ENCODE results near the gene MAST2. TPM values are rescaled to one million over a fixed set of nuclear protein-coding genes. Genes with fewer than 3 reads are reported as not detected.

The MAST2 gene
- total RNA-seq, 1 experiment from 2014 or later, result 37.2 TPM

- TF ChIP-seq, protein P1, sequence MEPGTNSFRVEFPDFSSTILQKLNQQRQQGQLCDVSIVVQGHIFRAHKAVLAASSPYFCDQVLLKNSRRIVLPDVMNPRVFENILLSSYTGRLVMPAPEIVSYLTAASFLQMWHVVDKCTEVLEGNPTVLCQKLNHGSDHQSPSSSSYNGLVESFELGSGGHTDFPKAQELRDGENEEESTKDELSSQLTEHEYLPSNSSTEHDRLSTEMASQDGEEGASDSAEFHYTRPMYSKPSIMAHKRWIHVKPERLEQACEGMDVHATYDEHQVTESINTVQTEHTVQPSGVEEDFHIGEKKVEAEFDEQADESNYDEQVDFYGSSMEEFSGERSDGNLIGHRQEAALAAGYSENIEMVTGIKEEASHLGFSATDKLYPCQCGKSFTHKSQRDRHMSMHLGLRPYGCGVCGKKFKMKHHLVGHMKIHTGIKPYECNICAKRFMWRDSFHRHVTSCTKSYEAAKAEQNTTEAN (CRISPR knock-in tag; IDR thresholded peaks at IDR 0.05), result no peak
- no peak for TF ChIP-seq SMAD3 (CRISPR knock-in tag; IDR thresholded peaks at IDR 0.05; ENCODE audit: borderline replicate concordance)
- TF ChIP-seq, protein P2, sequence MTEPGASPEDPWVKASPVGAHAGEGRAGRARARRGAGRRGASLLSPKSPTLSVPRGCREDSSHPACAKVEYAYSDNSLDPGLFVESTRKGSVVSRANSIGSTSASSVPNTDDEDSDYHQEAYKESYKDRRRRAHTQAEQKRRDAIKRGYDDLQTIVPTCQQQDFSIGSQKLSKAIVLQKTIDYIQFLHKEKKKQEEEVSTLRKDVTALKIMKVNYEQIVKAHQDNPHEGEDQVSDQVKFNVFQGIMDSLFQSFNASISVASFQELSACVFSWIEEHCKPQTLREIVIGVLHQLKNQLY (CRISPR knock-in tag; IDR thresholded peaks at IDR 0.05), result no peak
- TF ChIP-seq, protein P3, sequence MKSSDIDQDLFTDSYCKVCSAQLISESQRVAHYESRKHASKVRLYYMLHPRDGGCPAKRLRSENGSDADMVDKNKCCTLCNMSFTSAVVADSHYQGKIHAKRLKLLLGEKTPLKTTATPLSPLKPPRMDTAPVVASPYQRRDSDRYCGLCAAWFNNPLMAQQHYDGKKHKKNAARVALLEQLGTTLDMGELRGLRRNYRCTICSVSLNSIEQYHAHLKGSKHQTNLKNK (CRISPR knock-in tag; IDR thresholded peaks at IDR 0.05), result no peak
- no peak for TF ChIP-seq HMGA2 (CRISPR knock-in tag; IDR thresholded peaks at IDR 0.05)
Measured at GRCh38 chr1:45877264-45877663, 73.9 kb downstream of the MAST2 start (continued).

DNA sequence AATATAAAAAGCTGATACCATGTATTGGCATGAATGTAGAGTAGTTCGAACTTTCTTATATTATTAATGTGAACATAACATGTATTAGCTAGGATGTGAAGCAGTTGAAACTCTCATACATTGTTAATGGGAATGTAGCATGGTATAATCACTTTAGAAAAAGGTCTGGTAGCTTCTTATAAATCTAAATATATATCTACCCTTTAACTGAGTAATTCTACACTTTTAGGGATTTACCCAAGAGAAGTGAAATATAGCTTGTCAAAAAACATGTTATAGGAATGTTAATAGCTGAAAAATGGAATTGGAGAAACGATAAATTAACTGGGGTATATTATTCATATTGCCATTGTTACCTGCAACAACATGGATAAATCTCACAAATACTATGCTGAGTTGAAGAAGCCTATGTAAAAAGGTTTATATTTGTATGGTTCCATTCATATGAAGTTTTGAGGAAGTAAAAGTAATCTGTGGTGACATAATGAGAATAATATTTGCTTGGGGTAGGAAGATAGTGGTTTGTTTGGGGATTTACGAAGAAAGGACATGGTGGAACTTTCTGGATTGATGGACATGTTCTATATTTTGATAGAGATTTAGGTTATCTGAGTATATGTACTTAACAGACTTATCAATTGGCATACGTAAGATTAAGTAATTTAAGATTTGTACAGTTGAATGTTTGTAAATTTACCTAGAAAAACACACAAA, 76.6 kb downstream of the MAST2 start:
- H3K4me1 Mint-ChIP-seq, result peaks cover 5% of the 10 kb centered on the region; the same call in 1 of the 2 replicates
- no peaks in the 10 kb centered on the region for H3K9me3 Mint-ChIP-seq
- TF ChIP-seq FOXJ3 (CRISPR knock-in tag; IDR thresholded peaks at IDR 0.05; ENCODE audit: borderline replicate concordance) (no peak), GTF2I (CRISPR knock-in tag; conservative IDR thresholded peaks at IDR 0.05) (no peak), PRRX2 (CRISPR knock-in tag; IDR thresholded peaks at IDR 0.05) (no peak)
- TF ChIP-seq, protein P4, sequence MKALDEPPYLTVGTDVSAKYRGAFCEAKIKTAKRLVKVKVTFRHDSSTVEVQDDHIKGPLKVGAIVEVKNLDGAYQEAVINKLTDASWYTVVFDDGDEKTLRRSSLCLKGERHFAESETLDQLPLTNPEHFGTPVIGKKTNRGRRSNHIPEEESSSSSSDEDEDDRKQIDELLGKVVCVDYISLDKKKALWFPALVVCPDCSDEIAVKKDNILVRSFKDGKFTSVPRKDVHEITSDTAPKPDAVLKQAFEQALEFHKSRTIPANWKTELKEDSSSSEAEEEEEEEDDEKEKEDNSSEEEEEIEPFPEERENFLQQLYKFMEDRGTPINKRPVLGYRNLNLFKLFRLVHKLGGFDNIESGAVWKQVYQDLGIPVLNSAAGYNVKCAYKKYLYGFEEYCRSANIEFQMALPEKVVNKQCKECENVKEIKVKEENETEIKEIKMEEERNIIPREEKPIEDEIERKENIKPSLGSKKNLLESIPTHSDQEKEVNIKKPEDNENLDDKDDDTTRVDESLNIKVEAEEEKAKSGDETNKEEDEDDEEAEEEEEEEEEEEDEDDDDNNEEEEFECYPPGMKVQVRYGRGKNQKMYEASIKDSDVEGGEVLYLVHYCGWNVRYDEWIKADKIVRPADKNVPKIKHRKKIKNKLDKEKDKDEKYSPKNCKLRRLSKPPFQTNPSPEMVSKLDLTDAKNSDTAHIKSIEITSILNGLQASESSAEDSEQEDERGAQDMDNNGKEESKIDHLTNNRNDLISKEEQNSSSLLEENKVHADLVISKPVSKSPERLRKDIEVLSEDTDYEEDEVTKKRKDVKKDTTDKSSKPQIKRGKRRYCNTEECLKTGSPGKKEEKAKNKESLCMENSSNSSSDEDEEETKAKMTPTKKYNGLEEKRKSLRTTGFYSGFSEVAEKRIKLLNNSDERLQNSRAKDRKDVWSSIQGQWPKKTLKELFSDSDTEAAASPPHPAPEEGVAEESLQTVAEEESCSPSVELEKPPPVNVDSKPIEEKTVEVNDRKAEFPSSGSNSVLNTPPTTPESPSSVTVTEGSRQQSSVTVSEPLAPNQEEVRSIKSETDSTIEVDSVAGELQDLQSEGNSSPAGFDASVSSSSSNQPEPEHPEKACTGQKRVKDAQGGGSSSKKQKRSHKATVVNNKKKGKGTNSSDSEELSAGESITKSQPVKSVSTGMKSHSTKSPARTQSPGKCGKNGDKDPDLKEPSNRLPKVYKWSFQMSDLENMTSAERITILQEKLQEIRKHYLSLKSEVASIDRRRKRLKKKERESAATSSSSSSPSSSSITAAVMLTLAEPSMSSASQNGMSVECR (CRISPR knock-in tag; IDR thresholded peaks at IDR 0.05; ENCODE audit: borderline replicate concordance), result no peak
- TF ChIP-seq, protein P5, sequence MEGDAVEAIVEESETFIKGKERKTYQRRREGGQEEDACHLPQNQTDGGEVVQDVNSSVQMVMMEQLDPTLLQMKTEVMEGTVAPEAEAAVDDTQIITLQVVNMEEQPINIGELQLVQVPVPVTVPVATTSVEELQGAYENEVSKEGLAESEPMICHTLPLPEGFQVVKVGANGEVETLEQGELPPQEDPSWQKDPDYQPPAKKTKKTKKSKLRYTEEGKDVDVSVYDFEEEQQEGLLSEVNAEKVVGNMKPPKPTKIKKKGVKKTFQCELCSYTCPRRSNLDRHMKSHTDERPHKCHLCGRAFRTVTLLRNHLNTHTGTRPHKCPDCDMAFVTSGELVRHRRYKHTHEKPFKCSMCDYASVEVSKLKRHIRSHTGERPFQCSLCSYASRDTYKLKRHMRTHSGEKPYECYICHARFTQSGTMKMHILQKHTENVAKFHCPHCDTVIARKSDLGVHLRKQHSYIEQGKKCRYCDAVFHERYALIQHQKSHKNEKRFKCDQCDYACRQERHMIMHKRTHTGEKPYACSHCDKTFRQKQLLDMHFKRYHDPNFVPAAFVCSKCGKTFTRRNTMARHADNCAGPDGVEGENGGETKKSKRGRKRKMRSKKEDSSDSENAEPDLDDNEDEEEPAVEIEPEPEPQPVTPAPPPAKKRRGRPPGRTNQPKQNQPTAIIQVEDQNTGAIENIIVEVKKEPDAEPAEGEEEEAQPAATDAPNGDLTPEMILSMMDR (IDR thresholded peaks at IDR 0.05), result no peak
- no peak overlapping the region for H3K4me3 Mint-ChIP-seq
- POLR2A ChIA-PET, result no interaction called here
- H3K27ac Mint-ChIP-seq, result peak overlapping the region; percentile 2; the same call in 1 of the 2 replicates
- DNase-seq (ENCODE audit: low spot score), result no peak
- no peak for ATAC-seq
- H3K36me3 Mint-ChIP-seq, result no peaks in the 10 kb centered on the region
- H3K27me3 Mint-ChIP-seq (ENCODE audit: low read depth), result no peaks in the 10 kb centered on the region
- CTCF ChIA-PET, result interaction anchor here (0.7 to 2.2 kb wide), 3 partner anchors 25 to 234 kb away, joined by 3 to 6 read pairs (median 4); partner anchors contain the start of gene GPBP1L1

DNA sequence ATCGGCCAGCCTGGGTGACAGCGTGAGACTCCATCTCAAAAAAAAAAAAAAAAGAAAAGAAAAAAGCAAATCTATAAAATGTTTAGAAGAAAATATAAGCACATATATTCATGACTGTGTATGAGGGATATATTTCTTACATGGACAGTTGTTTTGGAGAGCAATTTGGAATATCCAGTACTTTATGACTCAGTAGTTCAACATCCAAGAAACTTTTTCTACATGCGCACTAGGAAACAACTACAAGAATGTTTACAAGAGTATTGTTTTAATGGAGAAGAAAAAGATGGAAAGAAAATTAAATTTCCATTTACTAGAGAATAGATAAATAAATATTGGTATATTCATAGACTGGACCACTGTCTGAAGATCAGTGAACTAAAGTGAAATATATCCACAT, 77.5 kb downstream of the MAST2 start:
- no peaks in the 10 kb centered on the region for H3K9me3 Mint-ChIP-seq
- peaks cover 5% of the 10 kb centered on the region; the same call in 1 of the 2 replicates for H3K4me1 Mint-ChIP-seq
- H3K27ac Mint-ChIP-seq, result no peak overlapping the region
- no peaks in the 10 kb centered on the region for H3K36me3 Mint-ChIP-seq
- POLR2A ChIA-PET, result no interaction called here
- DNase-seq (ENCODE audit: low spot score) (no peak), ATAC-seq (no peak)
- no peaks in the 10 kb centered on the region for H3K27me3 Mint-ChIP-seq (ENCODE audit: low read depth)
- CTCF ChIA-PET, result interaction anchor here (1.9 to 2.2 kb wide), 2 partner anchors 26 to 195 kb away, joined by 6 read pairs; partner anchors contain the start of gene GPBP1L1
- no peak overlapping the region for H3K4me3 Mint-ChIP-seq
- TF ChIP-seq, protein P6, sequence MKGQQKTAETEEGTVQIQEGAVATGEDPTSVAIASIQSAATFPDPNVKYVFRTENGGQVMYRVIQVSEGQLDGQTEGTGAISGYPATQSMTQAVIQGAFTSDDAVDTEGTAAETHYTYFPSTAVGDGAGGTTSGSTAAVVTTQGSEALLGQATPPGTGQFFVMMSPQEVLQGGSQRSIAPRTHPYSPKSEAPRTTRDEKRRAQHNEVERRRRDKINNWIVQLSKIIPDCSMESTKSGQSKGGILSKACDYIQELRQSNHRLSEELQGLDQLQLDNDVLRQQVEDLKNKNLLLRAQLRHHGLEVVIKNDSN (CRISPR knock-in tag; IDR thresholded peaks at IDR 0.05), result no peak
- TF ChIP-seq TCF7 (CRISPR knock-in tag; IDR thresholded peaks at IDR 0.05; ENCODE audit: low read depth), result no peak
- no peak for TF ChIP-seq ATF2 (CRISPR knock-in tag; IDR thresholded peaks at IDR 0.05; ENCODE audit: borderline replicate concordance, low read depth)
- no peak for TF ChIP-seq CREB1 (CRISPR knock-in tag; IDR thresholded peaks at IDR 0.05)
- TF ChIP-seq, protein P7, sequence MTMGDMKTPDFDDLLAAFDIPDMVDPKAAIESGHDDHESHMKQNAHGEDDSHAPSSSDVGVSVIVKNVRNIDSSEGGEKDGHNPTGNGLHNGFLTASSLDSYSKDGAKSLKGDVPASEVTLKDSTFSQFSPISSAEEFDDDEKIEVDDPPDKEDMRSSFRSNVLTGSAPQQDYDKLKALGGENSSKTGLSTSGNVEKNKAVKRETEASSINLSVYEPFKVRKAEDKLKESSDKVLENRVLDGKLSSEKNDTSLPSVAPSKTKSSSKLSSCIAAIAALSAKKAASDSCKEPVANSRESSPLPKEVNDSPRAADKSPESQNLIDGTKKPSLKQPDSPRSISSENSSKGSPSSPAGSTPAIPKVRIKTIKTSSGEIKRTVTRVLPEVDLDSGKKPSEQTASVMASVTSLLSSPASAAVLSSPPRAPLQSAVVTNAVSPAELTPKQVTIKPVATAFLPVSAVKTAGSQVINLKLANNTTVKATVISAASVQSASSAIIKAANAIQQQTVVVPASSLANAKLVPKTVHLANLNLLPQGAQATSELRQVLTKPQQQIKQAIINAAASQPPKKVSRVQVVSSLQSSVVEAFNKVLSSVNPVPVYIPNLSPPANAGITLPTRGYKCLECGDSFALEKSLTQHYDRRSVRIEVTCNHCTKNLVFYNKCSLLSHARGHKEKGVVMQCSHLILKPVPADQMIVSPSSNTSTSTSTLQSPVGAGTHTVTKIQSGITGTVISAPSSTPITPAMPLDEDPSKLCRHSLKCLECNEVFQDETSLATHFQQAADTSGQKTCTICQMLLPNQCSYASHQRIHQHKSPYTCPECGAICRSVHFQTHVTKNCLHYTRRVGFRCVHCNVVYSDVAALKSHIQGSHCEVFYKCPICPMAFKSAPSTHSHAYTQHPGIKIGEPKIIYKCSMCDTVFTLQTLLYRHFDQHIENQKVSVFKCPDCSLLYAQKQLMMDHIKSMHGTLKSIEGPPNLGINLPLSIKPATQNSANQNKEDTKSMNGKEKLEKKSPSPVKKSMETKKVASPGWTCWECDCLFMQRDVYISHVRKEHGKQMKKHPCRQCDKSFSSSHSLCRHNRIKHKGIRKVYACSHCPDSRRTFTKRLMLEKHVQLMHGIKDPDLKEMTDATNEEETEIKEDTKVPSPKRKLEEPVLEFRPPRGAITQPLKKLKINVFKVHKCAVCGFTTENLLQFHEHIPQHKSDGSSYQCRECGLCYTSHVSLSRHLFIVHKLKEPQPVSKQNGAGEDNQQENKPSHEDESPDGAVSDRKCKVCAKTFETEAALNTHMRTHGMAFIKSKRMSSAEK (CRISPR knock-in tag; IDR thresholded peaks at IDR 0.05; ENCODE audit: borderline replicate concordance), result no peak
